Measurements from ENCODE around the gene FDCSP. TPM values are rescaled to one million over a fixed set of nuclear protein-coding genes. Genes with fewer than 3 reads are reported as not detected.

The FDCSP gene
- not detected in 2 replicates for total RNA-seq

DNA sequence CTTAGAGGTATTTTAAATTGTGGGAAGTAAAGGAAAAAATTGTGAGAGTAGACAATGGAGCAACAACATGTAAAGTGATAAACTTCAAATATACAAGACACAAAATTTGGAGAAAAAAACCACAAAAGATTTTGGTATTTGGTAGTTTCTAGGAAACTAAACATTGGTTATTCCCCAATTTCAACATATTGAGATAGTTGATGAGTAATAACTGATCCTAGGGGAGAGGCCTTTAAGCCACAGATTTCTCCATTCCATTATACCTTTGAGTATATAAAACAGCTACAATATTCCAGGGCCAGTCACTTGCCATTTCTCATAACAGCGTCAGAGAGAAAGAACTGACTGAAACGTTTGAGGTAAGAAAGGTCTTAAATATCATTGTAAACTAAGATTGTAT lies at the start of gene FDCSP:
FDCSP (plus strand) TSS at position 301 of the 400 bp plus-strand sequence. CDS start 5,071 bp downstream, outside the sequence.

DNA sequence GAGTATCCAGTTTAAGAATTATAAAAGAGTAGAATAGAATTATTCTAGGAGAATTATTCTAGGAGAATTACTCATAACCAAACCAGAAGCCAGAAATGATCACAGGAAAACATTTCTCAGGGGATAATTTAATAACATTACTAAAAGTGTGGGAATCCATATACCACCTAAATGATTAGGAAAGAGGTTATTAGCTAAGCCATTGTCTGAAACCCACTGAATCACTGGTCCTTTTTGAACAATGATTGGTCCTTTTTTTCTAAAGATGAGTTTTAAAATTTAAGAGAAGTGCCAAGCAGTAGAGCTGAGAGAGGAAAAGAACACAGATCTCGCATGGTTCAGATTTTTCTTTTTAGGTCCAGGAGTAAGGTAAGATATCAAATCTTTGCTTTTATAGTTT lies 30.5 kb upstream of the FDCSP start, which contains the start of gene ODAM:
ODAM (plus strand) TSS at position 301 of the 400 bp plus-strand sequence. CDS start 819 bp downstream, outside the sequence.

DNA sequence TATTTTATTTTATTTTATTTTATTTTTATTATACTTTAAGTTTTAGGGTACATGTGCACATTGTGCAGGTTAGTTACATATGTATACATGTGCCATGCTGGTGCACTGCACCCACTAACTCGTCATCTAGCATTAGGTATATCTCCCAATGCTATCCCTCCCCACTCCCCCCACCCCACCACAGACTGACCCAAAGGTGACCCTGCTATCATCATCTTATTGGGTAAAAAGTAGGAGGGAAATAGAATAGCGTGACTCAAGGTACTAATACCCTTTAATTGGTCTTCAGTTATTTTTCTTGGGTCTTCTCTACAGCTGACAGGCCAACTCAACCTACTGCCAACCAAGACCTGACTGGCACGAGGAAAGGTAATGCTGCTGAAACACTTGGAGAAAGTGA lies 16.4 kb downstream of the FDCSP start, which contains the start of gene CSN3:
CSN3 (plus strand) TSS at position 301 of the 400 bp plus-strand sequence. CDS start 2,223 bp downstream, outside the sequence.

Other genes starting within 250 kb of the FDCSP start
- not detected in 2 replicates for gene STATH, start 230.2 kb upstream of the FDCSP start, total RNA-seq
- gene HTN3, start 197.7 kb upstream of the FDCSP start, total RNA-seq, result not detected in 2 replicates
- not detected in 2 replicates for gene HTN1, start 175.7 kb upstream of the FDCSP start, total RNA-seq
- not detected in 2 replicates for gene PRR27, start 71.9 kb upstream of the FDCSP start, total RNA-seq
- not detected in 2 replicates for gene ODAM, start 30.4 kb upstream of the FDCSP start, total RNA-seq
- not detected in 2 replicates for gene CSN3, start 16.5 kb downstream of the FDCSP start, total RNA-seq
- not detected in 2 replicates for gene CABS1, start 108.9 kb downstream of the FDCSP start, total RNA-seq
- not detected in 2 replicates for gene SMR3A, start 134.6 kb downstream of the FDCSP start, total RNA-seq
- not detected in 2 replicates for gene SMR3B, start 157.0 kb downstream of the FDCSP start, total RNA-seq
- not detected in 2 replicates for gene OPRPN, start 171.8 kb downstream of the FDCSP start, total RNA-seq
- gene MUC7, start 246.1 kb downstream of the FDCSP start, total RNA-seq, result not detected in 2 replicates